ENCODE results near the gene SCUBE3. TPM values are rescaled to one million over a fixed set of nuclear protein-coding genes. Genes with fewer than 3 reads are reported as not detected.

SCUBE3 gene
- total and polyA plus RNA-seq, 12 donors = 1.2 to 18.8 (median 8.4) TPM

GRCh38 chr6:35298625-35299140 lies 84.9 kb downstream of the SCUBE3 start:
- Histone ChIP-seq H3K27me3 (no peaks in the 10 kb centered on the region), H3K4me1 (peaks cover 4 to 71% (median 28%) of the 10 kb centered on the region in 9 donors), H3K4me3 (peak overlapping the region in 6 of 10 donors; percentile 48 to 68 (median 52)), H3K36me3 (peaks cover 0 to 30% (median 16%) of the 10 kb centered on the region in 9 donors), H3K9me3 (no peaks in the 10 kb centered on the region), H3K27ac (peak overlapping the region in 6 of 10 donors; percentile 21 to 92 (median 64))
- no peak for ATAC-seq
- no peak for TF ChIP-seq CTCF (IDR thresholded peaks at IDR 0.05)
- 90 to 95% methylated on average over 6 of the region's 6 CpGs for WGBS, 2 donors
- DNase-seq = no peak
- intact Hi-C loops (cut with DNase I) = loop anchor here in 4 of 10 donors (5.0 kb wide), 3 partner anchors 44 to 154 kb away; partner anchors contain the start of genes FANCE (in 3 of the 4) and PPARD (in 1 of the 4)

- TF ChIP-seq CTCF (IDR thresholded peaks at IDR 0.05) = no peak
- DNase-seq (peak in 1 of 2 donors; percentile 48), ATAC-seq (no peak)
- WGBS, 2 donors = 85 to 90% methylated on average over 4 of the region's 4 CpGs
- Histone ChIP-seq H3K4me1 (peaks cover 4 to 78% (median 28%) of the 10 kb centered on the region in 9 donors), H3K27ac (peak overlapping the region in 5 of 10 donors; percentile 8 to 92 (median 37)), H3K27me3 (no peaks in the 10 kb centered on the region), H3K9me3 (no peaks in the 10 kb centered on the region), H3K36me3 (peaks cover 0 to 24% (median 9%) of the 10 kb centered on the region in 9 donors), H3K4me3 (peak overlapping the region in 1 of 10 donors; percentile 68)
- intact Hi-C loops (cut with DNase I) = loop anchor here in 4 of 10 donors (5.0 kb wide), 3 partner anchors 43 to 153 kb away; partner anchors contain the start of genes FANCE (in 3 of the 4) and PPARD (in 1 of the 4)
Observed at GRCh38 chr6:35299674-35300073, 85.9 kb downstream of the SCUBE3 start.

- intact Hi-C loops (cut with DNase I) = no loop called here
- peaks cover 4 to 85% (median 23%) of the 10 kb centered on the region in 9 donors for H3K4me1 ChIP-seq
Observed at GRCh38 chr6:35300848-35301247, 87.1 kb downstream of the SCUBE3 start.

More at GRCh38 chr6:35300848-35301247, 87.1 kb downstream of the SCUBE3 start:
- Histone ChIP-seq H3K9me3 (no peaks in the 10 kb centered on the region), H3K36me3 (peaks cover 0 to 24% (median 0%) of the 10 kb centered on the region in 9 donors), H3K4me3 (peak overlapping the region in 1 of 10 donors; percentile 68), H3K27ac (peak overlapping the region in 2 of 10 donors; percentile 44 to 92), H3K27me3 (no peaks in the 10 kb centered on the region)
- DNase-seq (no peak), ATAC-seq (no peak)
- no peak for TF ChIP-seq CTCF (IDR thresholded peaks at IDR 0.05)

Other genes with a start within 250 kb of the SCUBE3 start
- not detected for gene TCP11, start 72.6 kb upstream of the SCUBE3 start, total RNA-seq
- gene TCP11, start 72.6 kb upstream of the SCUBE3 start, polyA plus RNA-seq = under 1 TPM in 1 of 2 donors, not detected in 1; 0.03 TPM
- gene ZNF76, start 45.8 kb downstream of the SCUBE3 start, total RNA-seq = 10 to 100 TPM; 29.8 to 48.9 (median 37.8) TPM
- 10 to 100 TPM; 17.9 to 67.1 TPM for gene ZNF76, start 45.8 kb downstream of the SCUBE3 start, polyA plus RNA-seq
- 1 to 10 TPM in 4 of 10 donors, under 1 TPM in 6; 0.62 to 8.8 (median 0.94) TPM for gene DEF6, start 83.9 kb downstream of the SCUBE3 start, total RNA-seq
- 1 to 10 TPM; 1.7 to 2.7 TPM for gene DEF6, start 83.9 kb downstream of the SCUBE3 start, polyA plus RNA-seq
- 10 to 100 TPM; 12.9 to 21.0 (median 13.9) TPM for gene PPARD, start 128.6 kb downstream of the SCUBE3 start, total RNA-seq
- gene PPARD, start 128.6 kb downstream of the SCUBE3 start, polyA plus RNA-seq = 10 to 100 TPM; 13.5 to 15.3 TPM
- 1 to 10 TPM; 1.5 to 5.3 (median 3.0) TPM for gene FANCE, start 238.4 kb downstream of the SCUBE3 start, total RNA-seq
- gene FANCE, start 238.4 kb downstream of the SCUBE3 start, polyA plus RNA-seq = 1 to 10 TPM; 1.8 to 2.4 TPM